SIG-M5 treated with dmso at 0.1 percent for 504 hours (cell line): Measurements from ENCODE around the gene ZNF423.

ENCODE experiments used
- DNase-seq: peaks from one replicate; lab custom pipeline; 2025; ENCODE audit not compliant: unreplicated experiment; lab: John Stamatoyannopoulos, UW

Gene ZNF423

DNA sequence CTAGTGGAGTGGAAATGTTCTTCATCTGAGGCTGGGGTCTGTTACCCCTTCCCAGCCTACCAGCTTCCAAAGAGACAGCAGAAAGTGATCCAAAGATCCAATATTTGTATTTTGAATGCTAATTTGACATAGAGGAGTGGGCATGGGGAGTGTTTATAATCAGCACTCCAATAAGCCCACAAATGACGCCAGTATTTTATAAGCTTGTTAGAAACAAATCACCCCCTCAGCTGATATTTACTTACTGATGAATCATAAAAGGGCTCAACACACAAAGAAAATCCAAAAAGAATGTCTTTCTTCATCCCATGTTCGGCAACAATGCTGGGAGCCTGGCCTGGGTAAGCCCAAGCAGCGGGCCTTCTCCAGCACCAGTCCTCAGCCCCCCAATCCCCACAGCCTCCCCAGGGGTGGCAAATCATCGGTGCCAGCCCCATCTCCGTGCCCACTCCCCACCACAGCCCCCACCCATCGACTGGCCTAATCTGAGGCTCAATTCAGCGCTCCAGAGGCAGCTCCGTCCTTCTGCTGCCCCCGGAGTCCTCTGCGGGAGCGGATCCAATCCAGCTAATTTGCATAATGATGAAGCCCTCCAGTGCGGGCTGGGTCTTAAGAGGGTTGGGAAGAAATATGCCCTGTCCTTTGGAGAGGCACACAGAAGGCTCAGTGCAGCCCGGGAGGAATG, 312.8 kb downstream of the ZNF423 start:
- no peak for DNase-seq

- DNase-seq = no peak
These were observed 313.5 kb downstream of the ZNF423 start for GRCh38 chr16:49542391-49542891.

DNA sequence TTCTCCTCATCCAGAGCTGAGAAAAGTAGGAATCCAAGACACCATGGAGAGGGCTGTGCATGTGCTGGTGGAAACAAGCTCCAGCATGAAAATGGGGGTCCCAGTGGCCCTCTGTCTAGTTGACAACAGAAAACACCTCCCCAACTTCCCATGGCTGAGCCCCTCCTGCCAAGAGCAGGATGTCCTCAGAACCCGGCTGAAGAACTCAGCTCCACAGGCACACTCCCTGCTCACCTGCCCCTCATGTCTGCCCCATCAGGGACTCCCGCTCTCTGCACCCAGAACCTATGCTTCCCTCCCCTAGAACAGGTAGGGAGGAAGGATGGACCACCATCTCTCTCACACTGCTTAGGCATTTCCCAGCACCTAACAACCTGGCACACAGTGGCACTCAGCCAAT, 315.1 kb downstream of the ZNF423 start:
- DNase-seq = no peak

DNA sequence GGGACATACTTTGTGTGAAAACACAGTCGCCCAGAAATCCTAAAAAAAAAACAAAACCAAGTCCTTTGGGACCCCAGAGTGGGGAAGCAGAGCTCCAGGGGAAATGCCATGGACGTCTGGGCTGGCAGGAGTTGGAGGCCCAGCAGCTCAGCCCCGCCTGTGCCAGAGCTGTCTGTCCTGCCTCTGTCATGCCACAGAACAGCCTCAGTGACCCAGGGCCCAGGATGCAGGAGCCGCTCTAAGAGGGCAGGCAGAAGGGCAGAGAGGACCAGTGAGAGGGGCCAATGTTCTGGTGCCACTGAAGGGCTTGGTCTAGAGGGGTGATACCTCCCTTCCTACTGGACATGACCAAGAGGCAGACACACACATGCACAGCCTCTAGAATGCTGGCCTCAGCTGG, 316.2 kb downstream of the ZNF423 start:
- DNase-seq = no peak

- DNase-seq = no peak
These were observed 317.9 kb downstream of the ZNF423 start for GRCh38 chr16:49537924-49538459.

- no peak for DNase-seq
These were observed 320.9 kb downstream of the ZNF423 start for GRCh38 chr16:49534901-49535610.

DNA sequence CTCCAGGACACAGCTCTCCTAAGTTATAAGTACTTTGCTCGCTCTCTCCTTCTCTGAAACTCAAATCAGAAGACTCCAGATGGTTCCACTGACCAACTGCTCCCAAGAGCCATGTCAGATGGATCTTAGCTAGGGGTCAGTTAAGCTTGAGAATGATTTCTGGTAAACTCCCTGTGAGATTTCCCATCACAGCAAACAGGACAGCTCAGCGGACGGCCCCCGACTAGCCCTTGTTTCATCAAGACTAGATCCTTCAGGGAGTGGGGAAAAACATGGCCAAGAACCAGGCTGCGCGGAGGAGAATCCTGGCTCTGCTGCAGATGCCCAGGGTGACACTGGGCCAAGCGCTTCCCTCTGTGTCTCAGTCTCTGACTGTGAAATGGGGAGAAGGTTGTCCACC, 322.5 kb downstream of the ZNF423 start:
- DNase-seq = no peak

DNA sequence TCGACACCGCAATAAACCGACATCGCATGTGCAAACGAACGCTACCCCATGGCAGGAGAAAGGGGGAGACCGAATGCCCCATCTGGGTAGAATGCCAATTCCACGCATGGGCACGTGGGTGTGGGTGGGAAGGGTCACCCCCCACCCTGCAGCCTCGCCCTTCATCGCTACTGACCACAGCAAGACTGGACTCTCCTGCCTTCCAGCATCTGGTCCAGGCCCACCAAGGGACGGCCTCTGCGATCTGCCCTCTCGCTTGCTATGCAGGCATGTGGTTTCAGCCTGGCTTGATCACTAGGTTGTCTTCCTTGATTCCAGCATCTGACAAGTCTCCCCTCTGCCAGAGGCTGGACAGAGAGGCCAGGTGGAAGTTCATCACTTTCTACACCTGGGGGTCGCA, 323.0 kb downstream of the ZNF423 start:
- no peak for DNase-seq

DNA sequence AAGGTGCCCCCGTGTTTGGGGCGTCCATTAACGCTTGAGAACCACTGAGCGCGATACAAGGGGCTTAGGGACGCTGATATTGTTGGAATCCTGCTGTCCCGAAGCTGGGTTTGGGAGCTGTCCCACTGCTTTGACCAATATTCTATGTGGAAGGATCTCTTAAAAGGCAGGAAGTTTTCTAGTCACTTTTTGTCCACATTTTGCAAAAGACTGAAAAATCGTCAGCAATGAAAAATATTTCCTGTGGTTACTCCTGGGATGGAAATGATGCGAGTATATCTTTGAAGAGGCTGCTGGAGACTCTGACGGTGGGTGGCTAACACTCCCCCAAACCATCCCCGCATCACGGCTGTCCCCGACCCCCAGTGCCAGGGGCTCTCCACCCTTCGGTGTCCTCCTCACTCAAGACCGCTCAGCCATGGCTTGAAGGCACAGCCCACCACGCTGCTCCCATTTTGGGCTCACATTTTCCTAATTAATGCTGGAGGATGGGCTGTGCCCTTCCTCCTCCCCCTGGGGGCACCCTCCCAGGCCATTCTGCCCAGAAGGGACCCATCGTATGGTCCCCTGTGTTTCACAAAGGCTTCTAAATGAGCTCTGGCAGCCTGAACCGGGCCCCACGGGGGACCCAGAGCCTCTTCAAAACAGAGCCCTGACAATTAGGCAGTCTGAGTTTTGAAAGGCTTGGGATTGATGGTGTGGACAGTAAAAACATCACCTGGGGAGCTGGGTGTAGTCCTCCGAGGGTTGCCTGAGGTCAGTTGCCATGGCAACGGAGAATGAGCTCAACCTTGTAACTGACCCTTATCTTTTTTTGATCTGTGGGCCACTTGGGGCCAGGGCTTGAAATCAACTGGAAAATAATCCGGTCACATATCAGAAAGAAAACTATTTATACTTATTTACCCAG, 323.7 kb downstream of the ZNF423 start:
- DNase-seq = no peak

DNA sequence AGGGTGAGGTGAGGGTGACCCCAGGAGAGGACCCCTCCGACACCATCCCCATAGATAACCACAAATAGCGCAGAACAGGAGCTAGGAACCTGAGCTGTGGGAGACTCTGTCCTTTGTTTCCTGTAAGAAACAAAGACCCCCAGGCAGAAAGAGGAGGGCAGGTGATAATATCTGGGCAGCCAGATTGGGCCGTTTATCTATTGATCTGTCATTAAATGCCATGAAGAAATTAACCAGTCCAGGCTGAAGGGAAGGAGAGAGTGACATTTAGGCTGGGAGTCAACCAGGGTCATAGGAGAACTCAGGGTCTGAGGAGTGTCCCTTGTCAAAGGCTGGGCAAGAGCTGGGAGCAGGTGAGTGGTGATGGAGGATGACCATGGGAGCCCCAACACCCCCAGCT, 324.5 kb downstream of the ZNF423 start:
- no peak for DNase-seq

DNA sequence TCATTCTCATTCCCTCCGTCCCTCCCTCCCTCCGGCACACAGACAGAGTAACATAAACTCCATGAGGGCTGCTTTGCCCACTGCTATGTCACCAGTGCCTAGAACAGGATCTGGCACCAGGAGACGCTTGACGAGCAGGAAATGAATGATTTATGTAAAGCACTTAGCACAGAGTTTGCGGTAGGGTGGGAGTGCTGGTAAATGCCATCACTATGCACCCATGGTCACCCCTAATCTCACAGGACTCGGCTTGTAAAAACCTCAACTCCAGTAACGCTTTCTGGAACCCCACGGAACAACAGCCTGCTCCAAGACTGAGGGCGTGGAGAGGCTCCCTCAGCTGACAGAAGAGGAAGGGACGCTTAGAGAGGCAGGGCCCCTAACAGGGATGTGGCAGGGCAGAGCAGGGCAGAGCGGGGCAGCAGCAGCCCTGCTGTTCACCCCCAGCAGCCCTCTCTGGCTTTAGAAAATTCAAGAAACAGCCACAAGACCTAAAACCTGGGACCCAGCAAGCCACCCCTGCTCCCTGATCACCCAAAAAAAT, 325.4 kb downstream of the ZNF423 start:
- DNase-seq = no peak

- DNase-seq = no peak
These were observed 326.4 kb downstream of the ZNF423 start for GRCh38 chr16:49529411-49530045.

DNA sequence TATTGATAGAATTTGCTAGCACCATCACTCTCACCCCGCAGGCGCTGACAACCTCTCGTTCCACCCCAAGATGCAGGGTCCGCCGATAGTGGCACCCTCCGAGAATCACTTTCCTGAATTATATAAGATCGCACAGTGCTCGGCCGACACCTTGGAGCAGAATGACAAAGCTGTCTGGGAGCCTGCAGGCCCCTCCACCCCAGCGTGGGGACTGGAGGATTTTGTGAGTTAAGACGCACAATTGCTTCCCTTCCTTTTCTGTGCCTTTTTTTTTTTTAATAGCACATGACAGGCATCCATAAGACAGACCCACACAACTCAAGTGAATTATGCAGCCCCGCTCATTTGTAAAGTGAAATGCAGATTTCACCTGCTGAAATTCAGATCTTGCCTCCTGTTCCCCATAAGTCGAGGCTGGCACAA, 327.0 kb downstream of the ZNF423 start:
- no peak for DNase-seq

DNA sequence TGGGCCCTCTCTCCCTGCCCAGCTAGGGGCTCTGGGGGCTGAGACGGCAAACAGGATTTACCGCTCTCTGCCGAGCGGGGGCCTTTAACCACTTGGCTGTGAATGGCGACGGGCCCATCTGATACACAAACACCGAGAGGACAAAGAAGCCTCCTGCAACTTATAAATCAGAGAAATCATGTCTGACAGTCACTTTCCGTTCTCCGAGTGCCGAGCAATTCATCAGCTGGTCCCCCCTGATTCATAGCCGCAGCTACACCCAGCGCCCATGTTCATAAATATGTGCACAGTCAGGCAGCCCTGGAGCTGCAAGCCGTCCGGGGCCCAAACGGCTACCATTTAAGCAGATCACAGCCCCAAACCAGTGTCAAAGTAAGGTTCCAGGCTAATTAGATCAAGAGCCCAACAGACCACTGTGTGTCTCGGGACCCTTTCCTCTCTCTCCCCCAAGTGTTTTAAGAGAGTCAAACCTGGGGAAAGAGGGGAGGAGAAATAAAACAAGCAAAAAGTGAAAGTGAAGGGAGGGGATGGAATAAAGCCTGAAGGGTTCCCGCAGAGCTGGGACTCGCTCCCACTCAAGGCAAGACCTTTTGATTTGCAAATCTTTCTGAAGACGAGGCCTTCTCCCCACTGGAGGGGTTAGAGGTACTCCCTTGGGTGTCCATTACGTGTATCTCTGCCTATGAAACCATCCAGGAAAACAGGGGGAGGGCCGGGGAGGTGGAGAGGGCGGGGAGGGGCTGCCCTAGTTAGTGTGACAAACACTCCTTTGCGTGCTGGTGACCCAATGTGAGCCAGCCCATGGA, 327.6 kb downstream of the ZNF423 start:
- DNase-seq = no peak

GRCh38 chr16:49527611-49528010, 328.3 kb downstream of the ZNF423 start:
- DNase-seq = no peak

- DNase-seq = no peak
These were observed 329.0 kb downstream of the ZNF423 start for GRCh38 chr16:49526860-49527365.

- no peak for DNase-seq
These were observed 331.0 kb downstream of the ZNF423 start for GRCh38 chr16:49524947-49525315.

DNA sequence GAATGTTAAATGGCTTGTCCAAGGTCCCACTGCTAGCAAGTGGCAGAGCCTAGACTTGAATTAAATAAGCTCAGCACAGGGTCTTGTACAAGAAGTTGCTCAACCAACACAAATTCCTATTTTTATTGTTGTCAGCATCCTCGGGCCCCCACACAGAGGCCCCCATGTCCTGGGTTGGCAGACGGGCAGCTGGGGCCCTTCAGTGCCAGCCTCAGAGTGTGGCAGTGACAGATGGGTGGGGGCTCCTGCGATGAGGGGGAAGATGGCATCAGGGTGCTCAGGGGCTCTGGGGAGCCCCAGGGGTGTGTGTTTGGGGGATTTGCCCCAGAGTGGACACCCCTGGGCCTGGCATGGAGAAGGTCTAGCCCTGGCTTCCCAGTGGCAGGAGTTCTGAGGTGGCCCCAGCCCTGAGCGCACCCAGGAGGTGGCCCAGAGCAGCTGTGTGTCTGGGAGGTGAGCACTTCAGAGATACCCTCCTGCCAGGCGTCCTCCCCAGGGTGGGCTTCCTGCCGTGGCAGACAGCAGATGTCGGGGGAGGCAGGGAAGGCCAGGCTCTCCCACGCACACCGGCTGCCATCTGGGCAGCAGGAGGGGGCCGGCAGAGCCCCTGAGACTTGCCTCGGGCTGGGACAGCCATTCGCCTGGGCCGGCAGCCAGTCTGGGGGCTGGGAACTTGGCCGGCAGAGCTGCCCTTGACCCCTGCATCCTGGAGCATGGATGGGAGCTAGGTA, 331.5 kb downstream of the ZNF423 start:
- DNase-seq = no peak
